Measurements from ENCODE around the gene CLN3.
"Not testable (repeated sequence)": the region's sequence is repeated elsewhere in the genome, so short reads cannot be mapped to it uniquely, and the experiment has no call there.

The CLN3 gene

DNA sequence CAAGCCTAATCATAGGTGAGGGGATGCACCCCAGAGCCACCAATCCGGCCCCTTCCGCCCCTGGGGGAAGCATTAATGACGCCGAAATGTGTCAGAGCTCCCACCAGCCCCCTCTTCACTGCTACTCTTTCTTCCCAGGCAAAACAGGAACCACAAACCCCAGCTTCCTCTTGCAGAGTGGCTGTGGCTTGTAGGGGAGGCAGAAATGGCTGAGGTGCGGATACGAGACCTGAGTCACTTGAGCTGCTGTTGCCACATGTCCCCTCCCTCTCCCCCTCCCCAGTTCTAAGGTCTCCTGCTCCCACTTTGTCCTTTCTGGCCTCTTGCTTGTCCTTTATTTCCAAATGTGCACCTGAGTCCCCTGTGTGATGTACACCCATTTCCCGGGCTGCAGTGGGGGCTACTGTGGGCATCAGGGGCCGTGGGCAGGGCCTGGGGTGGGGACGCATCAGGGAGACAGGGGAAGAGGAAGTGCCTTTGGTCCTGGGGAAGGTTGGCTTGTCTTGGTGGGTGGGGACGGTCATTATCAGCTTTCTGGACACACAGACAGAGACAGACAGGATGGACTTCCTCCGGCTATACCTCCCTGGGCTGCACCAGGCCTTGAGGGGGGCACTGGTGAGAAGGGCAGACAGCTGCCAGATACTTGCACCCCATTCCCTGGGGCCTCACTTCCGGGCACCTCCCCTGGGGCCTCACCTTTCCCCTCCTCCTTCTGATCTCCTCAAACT lies 2.4 kb upstream of the CLN3 start, which contains the start of gene APOBR:
Gene APOBR (plus strand): TSS at position 523 of the 731 bp plus-strand sequence. CDS start 39 bp downstream, at position 562.
- no peak for DNase-seq

DNA sequence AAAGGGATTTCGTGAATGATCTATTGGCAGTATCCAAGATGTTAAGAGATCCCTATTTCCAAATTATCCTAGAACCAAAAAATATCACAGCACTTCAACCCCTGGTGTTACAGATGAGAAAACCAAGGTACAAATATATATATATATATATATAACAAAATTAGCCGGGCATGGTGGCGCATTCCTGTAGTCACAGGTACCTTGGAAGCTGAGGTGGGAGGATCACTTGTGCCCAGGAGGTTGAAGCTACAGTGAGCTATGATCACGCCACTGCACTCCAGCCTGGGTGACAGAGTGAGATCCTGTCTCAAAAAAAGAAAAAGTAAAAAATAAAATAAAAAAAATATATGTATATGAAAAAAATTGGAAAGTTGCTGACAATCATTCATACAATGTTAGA lies 637 bp upstream of the CLN3 start:
- no peak for DNase-seq

DNA sequence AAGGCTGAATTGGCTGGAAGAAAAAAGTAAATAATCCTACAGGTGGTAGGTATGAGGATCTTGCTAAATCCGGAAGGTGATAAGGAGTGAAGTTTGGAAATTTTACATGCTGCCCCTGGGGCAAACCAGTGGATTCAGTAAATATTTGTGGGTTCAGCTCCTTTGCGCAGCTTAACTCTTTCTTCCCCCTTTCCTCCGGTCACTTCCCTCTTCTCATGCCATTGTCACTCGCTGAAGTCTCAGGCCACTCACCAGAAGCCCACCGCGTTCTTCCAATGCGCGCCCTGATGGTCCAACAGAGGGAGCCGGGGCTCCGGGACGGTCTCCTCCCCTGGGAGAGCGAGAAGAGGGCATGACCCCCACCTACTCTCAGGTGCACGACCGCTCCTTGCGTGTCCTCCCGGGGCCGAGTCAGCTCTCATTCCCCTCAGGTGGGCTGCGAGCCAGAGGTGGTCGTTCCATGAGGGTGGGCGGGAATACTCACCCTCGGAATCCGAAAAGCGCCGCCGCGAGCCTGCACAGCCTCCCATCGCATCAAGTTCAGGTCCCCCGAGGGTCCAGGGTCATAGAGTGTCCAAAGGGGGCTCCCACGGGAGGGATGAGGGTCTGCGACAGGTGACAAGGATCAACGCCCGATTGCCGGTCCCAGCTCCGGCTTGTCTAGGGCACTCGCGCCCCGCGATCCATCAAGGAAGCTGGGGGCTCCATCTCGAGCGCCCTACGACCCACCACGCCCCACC lies 474 bp downstream of the CLN3 start:
- no peak for DNase-seq

GRCh38 chr16:28486266-28486665 lies 5.6 kb downstream of the CLN3 start:
- no peak for DNase-seq

- DNase-seq, result not testable (repeated sequence)
These were observed 8.5 kb downstream of the CLN3 start for GRCh38 chr16:28483361-28483760.

DNA sequence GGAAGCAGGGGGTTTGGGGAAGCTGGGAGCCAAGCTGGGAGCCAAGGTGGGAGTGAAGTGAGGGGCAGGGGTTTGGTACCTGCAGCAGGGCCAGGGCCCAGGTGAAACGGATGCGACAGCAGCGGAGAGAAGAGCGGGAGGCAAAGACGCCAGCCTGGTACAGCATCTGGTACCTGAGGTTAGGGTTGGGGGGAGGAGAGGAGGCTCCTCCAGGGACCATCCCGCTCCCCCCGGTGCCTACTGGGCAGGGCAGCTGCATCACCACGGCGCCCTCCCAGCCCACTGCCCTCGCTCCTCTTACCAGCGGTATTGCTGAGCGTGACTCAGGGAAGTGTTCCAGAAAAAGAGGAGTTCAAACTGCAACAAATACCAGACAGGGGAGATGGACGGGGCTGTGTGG lies 9.8 kb downstream of the CLN3 start:
- no peak for DNase-seq

DNA sequence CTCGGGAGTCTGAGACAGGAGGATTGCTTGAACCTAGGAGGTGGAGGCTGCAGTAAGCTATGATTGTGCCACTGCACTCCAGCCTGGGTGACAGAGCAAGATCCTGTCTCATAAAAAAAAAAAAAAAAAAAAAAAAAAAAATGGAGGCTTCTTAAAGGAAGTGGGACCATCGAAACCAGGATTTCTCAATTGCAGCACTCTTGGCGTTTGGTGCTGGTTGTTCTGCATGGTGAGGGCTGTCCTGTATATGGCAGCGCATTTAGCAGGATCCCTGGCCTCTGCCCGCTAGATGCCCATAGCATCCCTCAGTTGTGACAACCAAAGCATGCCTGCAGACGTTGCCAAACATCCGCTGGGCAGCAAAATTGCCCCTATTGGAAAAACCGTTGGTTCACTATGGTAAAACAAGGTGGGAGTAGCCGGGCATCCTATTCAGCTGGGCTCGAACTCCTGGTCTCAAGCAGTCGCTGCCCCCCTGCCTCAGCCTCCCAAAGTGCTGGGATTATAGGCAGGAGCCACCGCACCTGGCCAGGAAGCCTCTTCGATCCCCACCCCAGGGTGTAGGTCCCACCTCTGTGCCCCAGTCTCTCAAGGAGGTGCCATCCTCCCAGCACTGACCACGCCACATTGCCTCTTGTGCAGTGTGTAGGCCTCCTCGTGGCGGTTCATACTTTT lies 13.2 kb downstream of the CLN3 start:
- no peak for DNase-seq

- DNase-seq, result no peak
These were observed 14.5 kb downstream of the CLN3 start for GRCh38 chr16:28477311-28477920.

DNA sequence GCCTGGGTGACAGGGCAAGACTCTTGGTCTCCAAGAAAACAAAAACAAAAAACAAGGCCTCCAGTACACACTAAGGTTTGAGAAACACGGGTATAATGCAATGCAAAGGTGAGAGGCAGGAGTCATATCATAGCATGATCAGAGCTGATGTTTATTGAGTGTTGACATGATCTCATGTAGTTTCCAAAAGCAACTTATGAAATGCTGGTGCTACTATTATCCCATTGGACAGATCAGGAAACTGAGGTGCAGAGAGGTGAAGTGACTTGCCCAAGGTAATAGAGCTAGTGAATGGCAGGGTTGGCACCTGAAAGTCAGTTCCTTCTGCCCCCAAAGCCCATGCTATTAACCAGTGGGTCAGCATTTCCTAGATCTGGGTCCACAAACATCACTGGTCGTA lies 16.7 kb downstream of the CLN3 start:
- DNase-seq, result no peak

- no peak for DNase-seq
These were observed 18.1 kb downstream of the CLN3 start for GRCh38 chr16:28473714-28474265.

- not testable (repeated sequence) for DNase-seq
These were observed 44.8 kb downstream of the CLN3 start for GRCh38 chr16:28447081-28447480.

DNA sequence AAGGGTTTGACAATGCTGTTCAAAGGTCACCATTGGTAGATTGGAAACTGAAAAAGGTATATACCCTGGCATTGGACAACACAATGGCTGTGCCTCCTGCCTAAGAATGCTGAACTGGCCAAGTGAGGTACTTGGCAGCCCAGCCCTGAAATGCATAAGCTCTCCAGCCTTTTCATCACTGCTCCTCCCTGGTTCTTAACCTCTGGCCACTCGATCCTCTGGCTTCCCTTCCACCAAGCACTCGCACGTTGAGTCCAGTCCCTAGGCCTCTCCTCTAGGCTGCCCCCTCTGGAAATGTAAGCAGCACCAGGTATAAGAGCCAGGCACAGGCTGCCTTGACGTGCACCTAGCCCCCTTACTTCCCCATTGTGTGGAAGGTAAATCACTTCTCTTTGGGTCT lies 45.5 kb downstream of the CLN3 start:
- not testable (repeated sequence) for DNase-seq

- DNase-seq, result not testable (repeated sequence)
These were observed 47.9 kb downstream of the CLN3 start for GRCh38 chr16:28443943-28444342.

- not testable (repeated sequence) for DNase-seq
These were observed 53.0 kb downstream of the CLN3 start for GRCh38 chr16:28438899-28439298.

GRCh38 chr16:28435340-28435739 lies 56.5 kb downstream of the CLN3 start:
- DNase-seq, result not testable (repeated sequence)
